Fibroblast of skin of back (primary cell): Measurements from ENCODE around the gene NFU1.
"Not testable (repeated sequence)": the region's sequence is repeated elsewhere in the genome, so short reads cannot be mapped to it uniquely, and the experiment has no call there.

Source experiments
- DNase-seq: peaks from one replicate; pipeline ENCODE4 v3.0.0-alpha.2; 2013

Gene NFU1

GRCh38 chr2:69450735-69451416, 13.6 kb upstream of the NFU1 start:
- no peak for DNase-seq

- no peak for DNase-seq
Measured at GRCh38 chr2:69449906-69450305, 12.7 kb upstream of the NFU1 start.

GRCh38 chr2:69443673-69444072, 6.4 kb upstream of the NFU1 start:
- not testable (repeated sequence) for DNase-seq

GRCh38 chr2:69439499-69439898, 2.3 kb upstream of the NFU1 start:
- not testable (repeated sequence) for DNase-seq

GRCh38 chr2:69438580-69438979, 1.3 kb upstream of the NFU1 start:
- DNase-seq = no peak

GRCh38 chr2:69437751-69438154, 518 bp upstream of the NFU1 start:
- DNase-seq = no peak

- DNase-seq = no peak
Measured at GRCh38 chr2:69436596-69436937, 668 bp downstream of the NFU1 start.

- no peak for DNase-seq
Measured at GRCh38 chr2:69434753-69435152, 2.5 kb downstream of the NFU1 start.

GRCh38 chr2:69429491-69430183, 7.6 kb downstream of the NFU1 start:
- DNase-seq = no peak

GRCh38 chr2:69428981-69429380, 8.3 kb downstream of the NFU1 start:
- no peak for DNase-seq

- no peak for DNase-seq
Measured at GRCh38 chr2:69424419-69424818, 12.8 kb downstream of the NFU1 start.

- DNase-seq = no peak
Measured at GRCh38 chr2:69422198-69422597, 15.0 kb downstream of the NFU1 start.

- not testable (repeated sequence) for DNase-seq
Measured at GRCh38 chr2:69419111-69419510, 18.1 kb downstream of the NFU1 start.

GRCh38 chr2:69416147-69416546, 21.1 kb downstream of the NFU1 start:
- DNase-seq = no peak

- DNase-seq = no peak
Measured at GRCh38 chr2:69411120-69411519, 26.1 kb downstream of the NFU1 start.

GRCh38 chr2:69405306-69405705, 31.9 kb downstream of the NFU1 start:
- no peak for DNase-seq

GRCh38 chr2:69400121-69400520, 37.1 kb downstream of the NFU1 start:
- no peak for DNase-seq

- DNase-seq = no peak
Measured at GRCh38 chr2:69397234-69397633, 40.0 kb downstream of the NFU1 start.

- peak; percentile 50 for DNase-seq
Measured at GRCh38 chr2:69395866-69396265, 41.4 kb downstream of the NFU1 start.

- no peak for DNase-seq
Measured at GRCh38 chr2:69393963-69394362, 43.3 kb downstream of the NFU1 start.

- no peak for DNase-seq
Measured at GRCh38 chr2:69390471-69390870, 46.8 kb downstream of the NFU1 start.

- no peak for DNase-seq
Measured at GRCh38 chr2:69390001-69390400, 47.2 kb downstream of the NFU1 start.

GRCh38 chr2:69389271-69389670, 48.0 kb downstream of the NFU1 start:
- DNase-seq = no peak

- DNase-seq = no peak
Measured at GRCh38 chr2:69387770-69388481, 49.3 kb downstream of the NFU1 start.
